ES-I3 (cell line): ENCODE measurements around the gene TXNRD1.

Experiments used
- H3K36me3 ChIP-seq: 2 replicates; pipeline ENCODE4 v1.6.1; 2013; ENCODE audit warnings: mild to moderate bottlenecking, low read length, control low read depth, moderate library complexity; ENCODE audit not compliant: insufficient read depth
- H3K4me1 ChIP-seq: 2 replicates; pipeline ENCODE4 v1.6.1; 2013; ENCODE audit warnings: mild to moderate bottlenecking, control low read depth, low read length; ENCODE audit not compliant: insufficient read depth
- H3K9ac ChIP-seq: 2 replicates; pipeline ENCODE4 v1.6.1; 2013; ENCODE audit warnings: low read depth, mild to moderate bottlenecking, low read length, moderate library complexity
- H3K9me3 ChIP-seq: 2 replicates; pipeline ENCODE4 v1.6.1; 2013; ENCODE audit warnings: mild to moderate bottlenecking, low read length, moderate library complexity; ENCODE audit not compliant: control insufficient read depth, insufficient read depth

Gene TXNRD1

DNA sequence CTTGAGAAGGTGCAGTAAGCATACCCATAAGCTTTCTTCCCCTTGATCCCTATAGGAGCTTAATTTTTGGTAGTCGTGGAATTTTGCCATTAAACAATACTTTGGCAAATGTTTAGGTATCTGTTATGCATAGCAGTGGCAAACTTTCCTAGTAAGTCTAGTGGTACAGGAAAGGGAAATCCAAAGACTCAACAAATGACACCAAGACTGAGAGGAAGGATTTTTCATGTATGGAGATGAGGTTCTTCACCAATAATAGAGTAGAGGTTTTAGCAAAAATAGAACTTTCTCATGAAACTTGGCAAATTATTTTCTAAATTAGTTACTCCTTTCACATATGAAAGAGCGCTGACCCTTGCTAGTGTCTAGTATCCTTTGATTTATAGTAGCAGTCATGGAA lies 90.8 kb downstream of the TXNRD1 start:
- Histone ChIP-seq H3K9me3 (no peaks in the 10 kb centered on the region), H3K4me1 (peaks cover 10% of the 10 kb centered on the region), H3K36me3 (peaks cover 9% of the 10 kb centered on the region)

DNA sequence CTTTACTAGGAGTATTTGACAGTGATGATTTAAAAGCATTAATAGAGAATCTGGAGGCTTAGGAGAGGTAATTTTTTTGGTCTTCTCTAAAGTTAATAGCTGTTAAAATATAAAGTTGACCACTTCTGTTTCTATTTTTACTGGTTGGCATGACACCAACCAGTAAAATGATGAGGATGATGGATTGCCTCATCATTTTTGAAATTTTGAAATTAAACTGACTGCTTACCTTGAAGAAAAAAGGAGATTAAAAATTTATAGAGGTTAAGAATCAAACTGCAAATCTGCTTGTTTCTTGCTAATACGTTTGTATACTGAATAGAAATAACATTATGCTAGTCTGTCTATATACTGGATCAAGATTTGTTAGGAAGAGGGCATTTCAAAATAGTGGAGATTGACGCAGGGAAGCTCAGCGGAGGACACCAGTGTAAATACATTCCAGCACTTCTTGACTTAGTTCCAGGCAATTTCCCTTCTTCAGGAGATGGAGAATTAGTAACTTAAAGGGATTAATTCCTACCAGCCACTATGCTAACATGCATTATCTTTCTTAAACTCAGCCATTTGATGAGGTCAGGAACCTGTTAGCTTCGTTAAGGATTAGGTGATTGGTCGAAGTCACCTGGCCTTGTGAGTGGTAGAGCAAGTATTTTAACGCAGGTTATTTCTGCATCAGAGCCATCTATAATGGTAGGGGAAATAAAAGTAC lies 91.5 kb downstream of the TXNRD1 start:
- Histone ChIP-seq H3K36me3 (peaks cover 9% of the 10 kb centered on the region), H3K9ac (no peak overlapping the region), H3K4me1 (peaks cover 10% of the 10 kb centered on the region), H3K9me3 (no peaks in the 10 kb centered on the region)

More for the DNA sequence above, 90.8 kb downstream of the TXNRD1 start:
- H3K9ac ChIP-seq: no peak overlapping the region

DNA sequence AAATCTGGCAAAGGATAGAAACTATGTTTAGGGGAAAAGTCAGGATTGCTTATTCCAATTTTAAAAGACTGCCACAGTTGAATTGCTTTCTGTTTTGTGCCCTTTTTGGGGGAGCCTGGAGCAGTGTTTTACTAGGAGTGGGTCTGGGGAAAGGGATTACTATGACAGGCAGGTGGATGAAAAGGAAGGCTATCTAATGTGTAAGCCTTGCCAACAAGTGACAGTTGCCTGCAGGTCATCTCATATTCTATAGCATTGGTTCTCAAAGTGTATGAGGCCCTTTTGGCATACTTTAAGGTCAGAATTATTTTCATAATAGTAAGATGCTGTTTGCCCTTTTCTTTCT lies 92.0 kb downstream of the TXNRD1 start:
- H3K4me1 ChIP-seq: peaks cover 10% of the 10 kb centered on the region
- H3K36me3 ChIP-seq: peaks cover 9% of the 10 kb centered on the region
- H3K9ac ChIP-seq: no peak overlapping the region
- H3K9me3 ChIP-seq: no peaks in the 10 kb centered on the region

DNA sequence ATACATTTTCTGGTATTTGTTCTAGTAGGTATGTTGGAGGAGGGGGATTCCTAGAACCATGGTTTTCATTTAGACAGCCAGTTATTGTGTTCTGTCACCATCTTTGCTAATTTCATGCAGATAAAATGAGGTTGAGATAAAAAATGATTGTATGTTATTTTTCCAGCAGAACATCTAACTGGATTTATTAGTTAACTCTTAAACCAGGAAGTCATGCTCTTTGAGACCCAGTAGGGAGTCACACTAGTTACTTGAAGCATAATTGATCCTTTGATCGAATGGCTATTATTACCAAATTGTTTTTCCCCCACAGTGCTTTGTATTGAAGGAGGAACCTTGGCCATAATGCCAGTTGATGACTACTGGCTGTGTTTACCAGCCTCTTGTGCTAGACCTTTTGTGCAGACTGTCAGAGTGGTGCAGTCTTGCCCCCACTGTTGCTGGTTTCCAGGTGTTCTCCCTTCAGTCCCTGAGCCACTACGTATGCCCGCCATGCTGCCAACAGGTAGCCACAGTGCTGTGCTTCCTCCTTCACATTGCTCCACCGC lies 93.9 kb downstream of the TXNRD1 start:
- peaks cover 3% of the 10 kb centered on the region; the same call in 1 of the 2 replicates for H3K4me1 ChIP-seq
- peaks cover 13% of the 10 kb centered on the region for H3K36me3 ChIP-seq
- no peak overlapping the region for H3K9ac ChIP-seq
- no peaks in the 10 kb centered on the region for H3K9me3 ChIP-seq

DNA sequence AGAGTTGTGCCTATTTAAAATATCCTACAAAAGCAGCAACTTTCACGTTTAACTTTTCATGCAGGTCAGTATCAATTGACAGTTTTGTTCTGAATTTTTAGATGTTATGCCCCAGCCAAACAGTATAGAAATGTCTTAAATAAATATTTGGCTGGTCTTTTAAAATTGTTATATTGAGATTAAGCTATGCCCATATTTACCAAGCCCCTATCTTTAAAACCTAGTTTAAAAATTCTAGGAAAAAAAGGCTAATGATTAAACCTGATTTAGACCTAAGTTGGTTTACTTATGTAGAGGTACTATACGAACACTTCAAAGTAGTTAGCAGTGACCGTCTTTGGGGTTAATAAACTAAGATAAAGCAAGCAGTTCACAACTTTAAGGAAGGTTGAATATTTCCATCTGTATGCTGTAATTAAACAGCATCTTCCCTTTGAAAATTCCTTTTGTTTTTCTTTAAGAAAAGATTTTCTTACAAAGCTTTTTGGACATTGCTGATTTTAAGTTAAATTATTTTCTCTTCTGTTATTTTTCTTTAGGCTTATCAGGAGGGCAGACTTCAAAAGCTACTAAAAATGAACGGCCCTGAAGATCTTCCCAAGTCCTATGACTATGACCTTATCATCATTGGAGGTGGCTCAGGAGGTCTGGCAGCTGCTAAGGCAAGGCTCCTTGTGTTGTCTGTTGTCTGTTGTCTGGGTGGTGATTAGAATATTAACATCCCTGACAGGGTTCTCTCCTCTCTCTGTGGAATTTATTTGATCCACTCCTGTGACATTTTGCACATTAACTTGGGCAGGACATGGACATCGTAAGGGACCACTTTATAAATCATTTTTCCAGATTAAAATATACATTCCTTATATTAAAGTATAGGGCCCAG lies 95.4 kb downstream of the TXNRD1 start:
- no peaks in the 10 kb centered on the region for H3K9me3 ChIP-seq
- H3K4me1 ChIP-seq: 0 out of 2 replicates have a peak, but pooled peaks cover 3% of the 10 kb centered on the region
- H3K9ac ChIP-seq: no peak overlapping the region
- peaks cover 24% of the 10 kb centered on the region for H3K36me3 ChIP-seq

DNA sequence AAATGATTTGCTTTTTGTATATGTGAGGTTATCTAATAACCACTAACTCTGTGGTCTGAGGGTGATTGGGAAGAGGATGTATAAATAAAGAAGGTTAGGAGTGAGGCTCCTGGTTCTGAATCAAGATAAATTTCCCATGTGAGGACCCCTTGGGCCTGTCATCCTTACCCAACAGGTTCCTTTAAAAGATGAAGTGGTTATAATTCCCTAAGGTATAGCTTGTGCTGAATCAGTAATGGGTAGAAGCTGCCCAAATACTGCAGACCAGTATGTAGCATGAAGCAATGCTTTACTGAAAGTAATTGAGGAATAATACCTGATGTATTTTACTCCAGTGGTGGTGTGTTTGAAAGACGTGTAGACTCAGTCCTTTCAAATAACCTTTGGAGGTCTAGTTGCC lies 96.6 kb downstream of the TXNRD1 start:
- Histone ChIP-seq H3K9ac (no peak overlapping the region), H3K9me3 (no peaks in the 10 kb centered on the region), H3K4me1 (0 out of 2 replicates have a peak, but pooled peaks cover 2% of the 10 kb centered on the region), H3K36me3 (peaks cover 24% of the 10 kb centered on the region)

DNA sequence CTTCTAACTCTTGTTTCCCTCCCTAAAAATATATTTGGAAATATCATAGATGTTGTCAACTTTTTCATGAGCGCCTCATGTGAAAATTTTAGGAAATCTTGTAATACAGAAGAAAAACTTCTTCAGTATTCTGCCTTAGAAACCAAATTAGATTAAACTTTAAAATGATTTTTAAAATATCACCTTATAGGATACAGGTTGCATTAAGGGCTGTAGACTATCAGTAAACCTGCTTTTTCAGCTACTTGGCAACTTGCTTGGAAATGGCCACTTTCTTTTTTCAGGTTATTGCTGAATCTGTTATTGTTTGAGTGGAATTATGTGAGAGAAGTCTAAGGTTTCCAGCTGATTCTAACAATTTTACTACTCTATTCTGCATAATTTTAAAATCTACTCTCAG lies 97.1 kb downstream of the TXNRD1 start:
- Histone ChIP-seq H3K9ac (no peak overlapping the region), H3K4me1 (no peaks in the 10 kb centered on the region), H3K9me3 (no peaks in the 10 kb centered on the region), H3K36me3 (peaks cover 27% of the 10 kb centered on the region)

DNA sequence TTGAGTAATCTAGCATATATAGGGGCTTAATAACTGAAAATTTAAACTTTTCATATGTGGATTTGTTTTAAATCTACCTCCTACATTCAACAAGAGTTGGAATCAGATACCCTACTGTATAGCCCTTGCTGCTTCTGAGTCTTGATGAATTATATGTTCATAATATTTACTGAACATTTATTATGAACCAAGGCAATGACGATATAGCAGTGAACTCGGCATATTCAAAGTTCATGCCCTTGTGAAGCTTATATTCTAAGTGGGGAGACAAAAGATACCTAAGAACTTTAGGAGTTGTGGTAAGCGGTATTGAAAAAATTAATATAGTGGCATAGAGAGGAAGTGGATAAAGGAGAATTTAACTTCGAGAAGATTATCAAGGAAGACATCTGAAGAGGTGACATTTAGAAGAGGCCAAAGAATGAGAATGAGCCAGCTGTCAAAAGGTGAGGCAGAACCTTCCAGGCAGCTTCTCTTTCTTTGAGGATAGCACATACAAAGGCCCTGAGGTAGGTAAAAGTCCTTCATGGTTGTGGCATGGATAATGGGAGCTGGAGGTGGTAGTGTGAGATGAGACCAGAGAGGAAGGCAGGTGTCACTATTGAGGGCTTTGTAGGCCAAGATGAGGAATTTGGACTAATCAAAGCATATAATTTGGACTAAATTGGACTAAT lies 98.1 kb downstream of the TXNRD1 start:
- Histone ChIP-seq H3K4me1 (no peaks in the 10 kb centered on the region), H3K9me3 (no peaks in the 10 kb centered on the region), H3K9ac (no peak overlapping the region), H3K36me3 (peaks cover 31% of the 10 kb centered on the region)

DNA sequence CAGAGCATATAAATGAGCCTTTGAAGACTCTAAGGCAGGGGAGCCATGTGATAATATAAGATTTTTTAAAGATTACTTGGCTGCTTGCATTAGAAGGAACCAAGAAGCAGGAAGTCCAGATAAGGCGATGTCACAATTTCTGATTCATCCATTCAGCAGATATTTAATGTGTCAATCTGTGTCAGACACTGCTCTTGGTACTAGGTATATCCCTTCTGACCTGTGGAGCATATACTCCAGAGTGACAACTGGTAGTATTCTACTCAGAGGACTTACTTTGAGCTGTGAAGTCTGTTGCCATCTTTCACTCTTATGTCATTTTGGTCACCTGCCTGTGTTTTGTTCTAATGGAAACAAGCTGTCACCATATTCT lies 98.6 kb downstream of the TXNRD1 start:
- Histone ChIP-seq H3K9ac (no peak overlapping the region), H3K4me1 (no peaks in the 10 kb centered on the region), H3K36me3 (peaks cover 36% of the 10 kb centered on the region), H3K9me3 (no peaks in the 10 kb centered on the region)

DNA sequence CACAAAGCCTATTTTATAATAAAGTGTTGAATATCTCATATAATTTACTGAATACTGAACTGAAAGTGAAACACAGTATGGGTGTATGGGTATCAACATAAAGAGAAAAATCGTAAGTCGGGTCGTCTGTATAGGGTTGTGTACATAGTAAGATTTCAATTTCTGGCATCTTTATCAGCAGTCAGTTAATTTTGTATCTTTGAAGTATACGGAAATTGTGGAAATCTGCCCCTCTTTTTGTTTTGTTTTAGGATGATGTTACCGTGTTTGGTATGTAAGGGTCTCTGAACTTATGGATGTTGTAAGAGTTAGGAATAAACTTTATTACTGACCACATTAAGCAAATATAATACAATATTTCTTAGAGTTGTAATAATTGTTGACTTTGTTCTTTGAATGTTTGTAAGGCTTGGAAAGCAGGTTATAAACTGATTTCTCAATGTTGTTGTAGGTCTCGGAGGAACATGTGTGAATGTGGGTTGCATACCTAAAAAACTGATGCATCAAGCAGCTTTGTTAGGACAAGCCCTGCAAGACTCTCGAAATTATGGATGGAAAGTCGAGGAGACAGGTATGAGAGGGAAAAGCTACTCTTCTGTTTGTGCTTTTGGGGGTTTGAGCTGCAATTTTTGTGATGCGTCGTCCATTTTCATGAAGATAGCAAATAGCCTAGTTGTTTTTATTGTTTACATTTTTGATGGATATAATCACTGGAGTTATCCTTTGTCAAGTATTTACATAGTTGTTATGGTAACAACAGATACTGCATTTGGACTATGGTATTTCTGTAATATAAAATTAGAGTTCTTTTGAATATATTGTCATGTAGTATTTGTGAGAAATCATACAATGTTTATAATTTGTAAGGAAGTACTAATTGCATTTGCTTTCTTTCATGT lies 100.0 kb downstream of the TXNRD1 start:
- Histone ChIP-seq H3K4me1 (no peaks in the 10 kb centered on the region), H3K9ac (no peak overlapping the region), H3K36me3 (peaks cover 48% of the 10 kb centered on the region), H3K9me3 (no peaks in the 10 kb centered on the region)

DNA sequence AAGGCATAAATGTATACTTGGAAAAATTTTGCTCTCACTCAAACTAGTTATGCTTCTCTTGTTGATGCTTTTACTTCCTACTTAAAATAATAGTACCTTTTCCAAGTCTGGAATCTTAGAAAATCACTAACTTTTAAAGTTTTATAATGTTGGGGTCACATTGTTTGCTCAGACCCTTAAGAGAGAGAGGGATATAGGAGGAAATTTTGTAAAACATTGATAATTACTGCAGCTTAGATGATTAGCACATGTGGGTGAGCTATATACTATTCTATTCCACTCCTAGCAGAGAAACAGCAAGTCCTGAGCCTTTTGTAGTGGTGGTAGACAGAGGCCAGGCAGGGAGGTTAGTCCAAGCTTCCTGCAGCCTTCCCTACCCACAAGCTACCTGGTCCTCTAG lies 101.4 kb downstream of the TXNRD1 start:
- Histone ChIP-seq H3K9me3 (no peaks in the 10 kb centered on the region), H3K9ac (no peak overlapping the region), H3K4me1 (no peaks in the 10 kb centered on the region), H3K36me3 (peaks cover 56% of the 10 kb centered on the region)

DNA sequence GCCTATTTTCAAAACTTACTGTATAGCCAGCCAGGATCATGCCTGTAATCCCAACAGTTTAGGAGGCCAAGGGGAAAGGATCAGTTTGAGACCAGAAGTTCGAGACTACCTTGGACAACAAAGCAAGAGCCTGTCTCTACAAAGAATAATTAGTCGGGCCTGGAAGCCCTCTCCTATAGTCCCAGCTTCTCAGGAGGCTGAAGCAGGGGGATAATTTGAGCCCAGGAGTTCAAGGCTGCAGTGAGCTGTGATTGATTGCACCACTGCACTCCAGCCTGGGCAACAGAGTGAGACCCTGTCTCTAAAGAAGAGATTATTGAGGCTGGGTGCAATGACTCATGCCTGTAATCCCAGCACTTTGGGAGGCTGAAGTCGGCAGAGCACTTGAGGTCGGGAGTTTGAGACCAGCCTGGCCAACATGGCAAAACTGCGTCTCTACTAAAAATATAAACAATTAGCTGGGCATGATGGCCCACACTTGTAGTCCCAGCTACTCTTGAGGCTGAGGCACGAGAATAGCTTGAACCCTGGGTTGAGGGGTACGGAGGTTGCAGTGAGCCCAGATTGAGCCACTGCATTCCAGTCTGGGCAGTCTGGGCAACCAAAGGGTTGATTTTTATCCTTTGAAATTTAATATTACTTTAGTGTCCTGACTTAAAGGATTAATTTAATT lies 102.1 kb downstream of the TXNRD1 start:
- H3K36me3 ChIP-seq: peaks cover 63% of the 10 kb centered on the region
- H3K9me3 ChIP-seq: no peaks in the 10 kb centered on the region
- H3K4me1 ChIP-seq: no peaks in the 10 kb centered on the region
- no peak overlapping the region for H3K9ac ChIP-seq

DNA sequence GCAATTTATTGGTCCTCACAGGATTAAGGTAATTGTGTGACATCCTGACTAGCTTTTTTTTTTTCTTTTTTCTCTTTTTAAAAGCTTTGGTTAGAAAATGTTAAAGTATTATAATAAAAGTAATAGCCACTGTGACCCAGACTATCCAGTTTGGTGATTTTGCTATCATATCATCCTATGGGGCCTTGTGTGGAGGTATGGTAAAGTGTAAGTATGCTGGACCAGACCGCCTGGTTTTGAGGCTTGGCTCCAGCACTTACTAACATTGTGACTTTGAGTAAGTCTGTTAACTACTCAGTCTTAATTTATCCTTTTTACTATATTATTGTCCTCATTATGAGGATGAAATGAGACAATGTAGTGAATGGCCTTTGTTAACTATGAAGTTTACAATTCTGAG lies 103.4 kb downstream of the TXNRD1 start:
- no peaks in the 10 kb centered on the region for H3K9me3 ChIP-seq
- no peaks in the 10 kb centered on the region for H3K4me1 ChIP-seq
- H3K9ac ChIP-seq: no peak overlapping the region
- peaks cover 61% of the 10 kb centered on the region for H3K36me3 ChIP-seq
